Activated CD8-positive, alpha-beta memory T cell treated with anti-CD3 and anti-CD28 coated beads, Interleukin-2, amount 10 ng/mL, durations not matched to agents 7 days and 5 days (primary cell): ENCODE results near the gene CFAP126. TPM values are rescaled to one million over a fixed set of nuclear protein-coding genes. Genes with fewer than 3 reads are reported as not detected.
"Not testable (repeated sequence)": the region's sequence is repeated elsewhere in the genome, so short reads cannot be mapped to it uniquely, and the experiment has no call there.

Source experiments
- ATAC-seq: fragments of 150-1000 bp; cut with Tn5 transposase; one replicate; pipeline ENCODE4 v1.10.0; 2021; ENCODE audit warnings: moderate library complexity
- CTCF ChIA-PET: fragments of 350-600 bp; sonication (Branson Sonifier 250); formaldehyde crosslinking; loops from one replicate; lab custom pipeline; 2021; ENCODE audit warnings: antibody characterized with exemption; lab: Charles Lee
- DNase-seq: peaks from one replicate; pipeline ENCODE4 v3.0.0-alpha.2; 2020
- H3K27ac Mint-ChIP-seq: one replicate; pipeline ENCODE4 v1.8.0; 2021; ENCODE audit warnings: mild to moderate bottlenecking, mixed read lengths
- H3K27me3 Mint-ChIP-seq: one replicate; pipeline ENCODE4 v1.8.0; 2021; ENCODE audit warnings: mixed read lengths
- H3K36me3 Mint-ChIP-seq: one replicate; pipeline ENCODE4 v1.8.0; 2021; ENCODE audit warnings: mild to moderate bottlenecking, mixed read lengths
- H3K4me1 Mint-ChIP-seq: one replicate; pipeline ENCODE4 v1.8.0; 2021; ENCODE audit warnings: mixed read lengths
- H3K4me3 Mint-ChIP-seq: one replicate; pipeline ENCODE4 v1.8.0; 2021; ENCODE audit warnings: mild to moderate bottlenecking, moderate library complexity, mixed read lengths
- H3K9me3 Mint-ChIP-seq: one replicate; pipeline ENCODE4 v1.8.0; 2022; ENCODE audit warnings: low read depth, mixed read lengths
- total RNA-seq, 2 experiments: library from RNA; stranded (reverse); gene quantifications; one replicate each; pipeline ENCODE4 v1.2.3, GENCODE V29; 2021

CFAP126 gene
- total RNA-seq, 2 experiments from 2014 or later, result not detected

GRCh38 chr1:161315841-161316674 is 51.6 kb downstream of the CFAP126 start:
- Mint-ChIP-seq H3K4me1 (peaks cover 24% of the 10 kb centered on the region), H3K4me3 (peak overlapping the region; percentile 87)
- ATAC-seq, H3K27ac Mint-ChIP-seq, H3K27me3 Mint-ChIP-seq, H3K9me3 Mint-ChIP-seq, DNase-seq, H3K36me3 Mint-ChIP-seq: not testable (repeated sequence)
- CTCF ChIA-PET, result interaction anchor here (0.7 to 1.3 kb wide), 2 partner anchors 66 to 108 kb away, joined by 3 read pairs; no protein-coding TSS in a partner anchor

Other genes starting within 250 kb of the CFAP126 start
- gene PFDN2, start 249.8 kb downstream of the CFAP126 start, total RNA-seq, result 10 to 100 TPM; 82.8 to 98.5 TPM
- 10 to 100 TPM; 36.4 to 40.9 TPM for gene NIT1, start 249.8 kb downstream of the CFAP126 start, total RNA-seq
- 10 to 100 TPM; 37.1 to 40.6 TPM for gene DEDD, start 235.2 kb downstream of the CFAP126 start, total RNA-seq
- gene UFC1, start 213.9 kb downstream of the CFAP126 start, total RNA-seq, result 10 to 100 TPM; 90.7 to 98.4 TPM
- gene USP21, start 208.4 kb downstream of the CFAP126 start, total RNA-seq, result 10 to 100 TPM; 36.0 to 40.8 TPM
- 10 to 100 TPM; 34.5 to 43.9 TPM for gene PPOX, start 201.4 kb downstream of the CFAP126 start, total RNA-seq
- gene B4GALT3, start 190.4 kb downstream of the CFAP126 start, total RNA-seq, result 10 to 100 TPM; 47.0 to 53.5 TPM
- gene ADAMTS4, start 168.8 kb downstream of the CFAP126 start, total RNA-seq, result under 1 TPM; 0.30 to 0.38 TPM
- gene NDUFS2, start 165.5 kb downstream of the CFAP126 start, total RNA-seq, result 10 to 100 TPM; 69.4 to 83.9 TPM
- gene FCER1G, start 152.6 kb downstream of the CFAP126 start, total RNA-seq, result 1 to 10 TPM; 1.1 to 5.8 TPM
- not detected for gene APOA2, start 144.2 kb downstream of the CFAP126 start, total RNA-seq
- gene TOMM40L, start 141.8 kb downstream of the CFAP126 start, total RNA-seq, result 10 to 100 TPM; 19.4 to 27.6 TPM
- not detected for gene NR1I3, start 129.7 kb downstream of the CFAP126 start, total RNA-seq
- gene PCP4L1, start 109.1 kb downstream of the CFAP126 start, total RNA-seq, result not detected
- gene MPZ, start 57.9 kb downstream of the CFAP126 start, total RNA-seq, result 1 to 10 TPM; 3.9 to 5.9 TPM
- gene SDHC, start 53.5 kb downstream of the CFAP126 start, total RNA-seq, result 100 to 1,000 TPM; 144 to 173 TPM
- gene FCGR2A, start 137.6 kb upstream of the CFAP126 start, total RNA-seq, result under 1 TPM in 1 of 2 experiments, not detected in 1; 0.35 TPM
- gene HSPA6, start 156.7 kb upstream of the CFAP126 start, total RNA-seq, result 1 to 10 TPM in 1 of 2 experiments, under 1 TPM in 1; 0.47 to 1.1 TPM
- gene FCGR3A, start 181.9 kb upstream of the CFAP126 start, total RNA-seq, result 1 to 10 TPM in 1 of 2 experiments, under 1 TPM in 1; 0.61 to 1.6 TPM